ENCODE measurements around the gene PINK1. TPM values are rescaled to one million over a fixed set of nuclear protein-coding genes. Genes with fewer than 3 reads are reported as not detected.

PINK1 gene
- total RNA-seq, 2 donors from 2014 or later: 115 to 136 TPM

- Histone ChIP-seq H3K4me1 (replicated peaks) (no peaks in the 10 kb centered on the region), H3K36me3 (peaks cover 12 to 40% of the 10 kb centered on the region in 2 donors), H3K9me3 (no peaks in the 10 kb centered on the region), H3K27ac (no peak overlapping the region), H3K4me3 (no peak overlapping the region), H3K27me3 (replicated peaks; ENCODE audit: insufficient read depth) (no peaks in the 10 kb centered on the region)
- DNase-seq (ENCODE audit: low spot score): no peak
- 88% methylated on average over 13 of the region's 13 CpGs for WGBS
- TF ChIP-seq POLR2AphosphoS5 (IDR thresholded peaks at IDR 0.05): no peak
- no peak for TF ChIP-seq CTCF (IDR thresholded peaks at IDR 0.05)
- no peak for TF ChIP-seq POLR2A (IDR thresholded peaks at IDR 0.05)
- intact Hi-C loops (cut with DNase I): no loop called here
Measured at GRCh38 chr1:20648438-20648837, 15.2 kb downstream of the PINK1 start.

- Histone ChIP-seq H3K27me3 (replicated peaks; ENCODE audit: insufficient read depth) (no peaks in the 10 kb centered on the region), H3K4me1 (replicated peaks) (no peaks in the 10 kb centered on the region), H3K9me3 (no peaks in the 10 kb centered on the region), H3K36me3 (peaks cover 17 to 42% of the 10 kb centered on the region in 2 donors), H3K4me3 (no peak overlapping the region), H3K27ac (no peak overlapping the region)
- no peak for DNase-seq (ENCODE audit: low spot score)
- TF ChIP-seq CTCF (IDR thresholded peaks at IDR 0.05) (no peak), POLR2AphosphoS5 (IDR thresholded peaks at IDR 0.05) (no peak), POLR2A (IDR thresholded peaks at IDR 0.05) (no peak)
- 81% methylated on average over 15 of the region's 15 CpGs for WGBS
- intact Hi-C loops (cut with DNase I): no loop called here
Measured at GRCh38 chr1:20648946-20649345, 15.7 kb downstream of the PINK1 start.

GRCh38 chr1:20652300-20652699, 19.0 kb downstream of the PINK1 start:
- Histone ChIP-seq H3K4me3 (no peak overlapping the region), H3K4me1 (replicated peaks) (no peaks in the 10 kb centered on the region), H3K27me3 (replicated peaks; ENCODE audit: insufficient read depth) (no peaks in the 10 kb centered on the region), H3K9me3 (no peaks in the 10 kb centered on the region), H3K27ac (no peak overlapping the region), H3K36me3 (peaks cover 20 to 37% of the 10 kb centered on the region in 2 donors)
- intact Hi-C loops (cut with DNase I): no loop called here
- no peak for DNase-seq (ENCODE audit: low spot score)
- 92% methylated on average over 15 of the region's 15 CpGs for WGBS
- no peak for TF ChIP-seq POLR2A (IDR thresholded peaks at IDR 0.05)
- no peak for TF ChIP-seq POLR2AphosphoS5 (IDR thresholded peaks at IDR 0.05)
- no peak for TF ChIP-seq CTCF (IDR thresholded peaks at IDR 0.05)

- TF ChIP-seq POLR2AphosphoS5 (IDR thresholded peaks at IDR 0.05): no peak
- TF ChIP-seq POLR2A (IDR thresholded peaks at IDR 0.05): no peak
- no peak for TF ChIP-seq CTCF (IDR thresholded peaks at IDR 0.05)
- Histone ChIP-seq H3K4me1 (replicated peaks) (no peaks in the 10 kb centered on the region), H3K36me3 (peaks cover 13 to 19% of the 10 kb centered on the region in 2 donors), H3K9me3 (no peaks in the 10 kb centered on the region), H3K27ac (no peak overlapping the region), H3K27me3 (replicated peaks; ENCODE audit: insufficient read depth) (no peaks in the 10 kb centered on the region), H3K4me3 (no peak overlapping the region)
- no peak for DNase-seq (ENCODE audit: low spot score)
- intact Hi-C loops (cut with DNase I): no loop called here
- 75% methylated on average over 20 of the region's 20 CpGs for WGBS
Measured at GRCh38 chr1:20654104-20654690, 20.9 kb downstream of the PINK1 start.

- intact Hi-C loops (cut with DNase I): no loop called here
- H3K27ac ChIP-seq: no peak overlapping the region
- 85% methylated on average over 12 of the region's 12 CpGs for WGBS
- H3K4me3 ChIP-seq: no peak overlapping the region
- no peak for DNase-seq (ENCODE audit: low spot score)
- TF ChIP-seq POLR2AphosphoS5 (IDR thresholded peaks at IDR 0.05) (no peak), CTCF (IDR thresholded peaks at IDR 0.05) (no peak), POLR2A (IDR thresholded peaks at IDR 0.05) (no peak)
- peaks cover 13 to 18% of the 10 kb centered on the region in 2 donors for H3K36me3 ChIP-seq
- H3K27me3 ChIP-seq (replicated peaks; ENCODE audit: insufficient read depth): no peaks in the 10 kb centered on the region
- no peaks in the 10 kb centered on the region for H3K9me3 ChIP-seq
- no peaks in the 10 kb centered on the region for H3K4me1 ChIP-seq (replicated peaks)
Measured at GRCh38 chr1:20657024-20657423, 23.8 kb downstream of the PINK1 start.

Data from prostate gland (tissue), 2 donors.